GM12801 (cell line): ENCODE measurements around the gene FYB1.

ENCODE experiments used
- TF ChIP-seq, protein P1 (sequence below): IDR thresholded peaks from one replicate; pipeline ENCODE4 v1.5.1; 2011; ENCODE audit warnings: control low read depth; ENCODE audit not compliant: insufficient read length; ENCODE audit errors: extremely low read depth

The FYB1 gene

DNA sequence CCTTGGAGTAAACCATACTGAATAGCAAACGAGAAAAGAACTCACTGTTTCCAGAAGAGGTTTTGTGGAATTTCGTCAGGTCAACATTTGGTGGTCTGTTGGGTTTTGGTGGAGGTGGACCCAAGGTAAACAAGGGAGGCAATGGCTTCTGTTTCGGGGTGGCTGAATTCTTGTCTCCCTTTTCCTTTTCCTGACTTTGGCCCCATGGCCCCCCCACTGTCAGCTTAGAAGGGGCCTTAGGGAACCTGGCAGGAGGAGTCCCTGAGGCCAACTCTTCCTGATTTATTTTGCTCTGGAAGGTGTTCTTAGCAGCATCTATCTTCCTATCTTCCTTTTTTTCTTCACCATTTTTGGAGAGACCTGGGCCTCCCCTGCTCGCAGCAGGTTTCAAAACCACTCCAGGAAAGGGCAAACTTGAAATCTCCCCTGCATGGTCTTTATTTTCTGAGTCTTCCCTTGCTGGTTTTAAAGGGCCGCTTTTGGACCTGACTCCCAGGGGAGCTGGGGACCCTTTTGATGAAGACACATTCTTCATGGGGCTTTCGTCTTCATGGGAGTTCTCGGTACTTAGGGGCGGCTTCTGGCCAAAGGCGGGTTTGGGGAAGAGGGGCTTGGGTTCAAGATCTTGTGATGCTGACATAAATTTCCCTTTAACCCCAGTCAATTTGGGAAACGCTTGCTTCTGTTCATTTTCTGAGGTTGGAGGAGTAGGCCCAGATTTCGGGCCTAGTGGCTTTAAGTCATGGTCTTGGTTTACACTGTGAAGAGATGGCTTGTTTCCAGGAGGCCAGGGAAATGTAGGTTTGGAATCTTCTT lies 17.4 kb downstream of the FYB1 start:
- TF ChIP-seq, protein P1, sequence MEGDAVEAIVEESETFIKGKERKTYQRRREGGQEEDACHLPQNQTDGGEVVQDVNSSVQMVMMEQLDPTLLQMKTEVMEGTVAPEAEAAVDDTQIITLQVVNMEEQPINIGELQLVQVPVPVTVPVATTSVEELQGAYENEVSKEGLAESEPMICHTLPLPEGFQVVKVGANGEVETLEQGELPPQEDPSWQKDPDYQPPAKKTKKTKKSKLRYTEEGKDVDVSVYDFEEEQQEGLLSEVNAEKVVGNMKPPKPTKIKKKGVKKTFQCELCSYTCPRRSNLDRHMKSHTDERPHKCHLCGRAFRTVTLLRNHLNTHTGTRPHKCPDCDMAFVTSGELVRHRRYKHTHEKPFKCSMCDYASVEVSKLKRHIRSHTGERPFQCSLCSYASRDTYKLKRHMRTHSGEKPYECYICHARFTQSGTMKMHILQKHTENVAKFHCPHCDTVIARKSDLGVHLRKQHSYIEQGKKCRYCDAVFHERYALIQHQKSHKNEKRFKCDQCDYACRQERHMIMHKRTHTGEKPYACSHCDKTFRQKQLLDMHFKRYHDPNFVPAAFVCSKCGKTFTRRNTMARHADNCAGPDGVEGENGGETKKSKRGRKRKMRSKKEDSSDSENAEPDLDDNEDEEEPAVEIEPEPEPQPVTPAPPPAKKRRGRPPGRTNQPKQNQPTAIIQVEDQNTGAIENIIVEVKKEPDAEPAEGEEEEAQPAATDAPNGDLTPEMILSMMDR = no peak

DNA sequence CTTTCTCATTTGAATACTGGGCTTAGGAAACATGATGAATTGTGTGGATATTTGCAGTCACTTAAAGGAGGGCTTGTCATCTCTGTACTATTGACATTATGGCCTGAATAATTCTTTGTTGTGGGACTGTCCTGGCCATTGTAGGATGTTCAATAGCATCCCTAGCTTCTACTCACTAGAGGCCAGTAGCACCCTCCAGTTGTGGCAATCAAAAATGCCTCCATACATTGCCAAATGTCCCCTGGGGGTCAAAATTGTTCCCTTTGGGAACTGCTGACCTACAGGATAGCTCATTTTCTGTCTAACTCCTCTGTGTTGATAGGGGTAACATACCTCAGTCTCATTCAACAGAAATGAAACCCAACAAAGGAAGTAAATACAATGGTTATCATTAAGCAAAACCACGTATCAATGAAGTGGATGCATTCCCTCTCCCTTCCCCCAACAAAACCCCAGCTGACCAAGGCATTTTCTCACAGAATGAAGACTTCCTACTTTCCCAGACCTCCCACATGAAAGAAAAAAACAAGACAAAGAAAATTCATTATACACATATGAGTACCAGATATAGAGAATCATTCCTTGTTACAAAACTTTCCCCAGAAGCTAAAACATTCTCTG lies 18.1 kb downstream of the FYB1 start:
- TF ChIP-seq, protein P1 = no peak

DNA sequence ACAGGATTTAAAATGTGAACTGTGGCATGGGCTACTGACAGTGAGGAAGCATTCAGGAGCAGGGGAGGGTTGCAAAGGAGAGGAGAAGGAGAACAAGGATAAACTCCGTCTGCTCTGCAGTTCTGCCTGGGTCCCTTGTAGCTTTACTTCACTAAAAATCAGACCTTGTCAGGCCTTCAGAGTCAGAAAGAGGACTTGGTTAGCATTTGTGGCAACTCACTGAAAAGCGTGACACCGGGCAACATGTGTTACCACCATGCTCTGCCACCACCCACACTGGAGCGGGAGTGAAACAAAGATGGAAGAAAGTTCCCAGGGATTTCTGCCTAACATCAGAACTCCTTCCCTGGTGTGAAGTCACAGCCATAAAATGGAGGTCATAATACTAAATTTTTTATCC lies 19.3 kb downstream of the FYB1 start:
- TF ChIP-seq, protein P1 = no peak

DNA sequence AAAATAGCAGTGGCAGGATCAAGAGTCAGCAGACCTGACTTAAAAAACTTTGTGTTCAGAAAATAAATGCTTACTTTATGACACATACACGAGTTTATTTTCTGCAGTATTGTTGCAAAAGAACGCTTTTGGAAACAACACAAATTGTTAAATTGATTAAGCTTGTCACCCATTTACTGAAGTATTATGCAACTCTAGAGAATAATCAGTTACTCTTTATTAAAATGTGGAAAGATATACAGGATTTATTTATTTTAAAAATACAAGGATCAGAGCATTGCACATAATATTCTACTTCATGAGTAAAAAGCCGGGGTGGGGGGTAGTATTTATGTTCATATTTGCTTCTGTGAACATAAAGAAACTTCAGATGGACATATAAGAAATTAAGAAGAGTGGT lies 20.0 kb downstream of the FYB1 start:
- TF ChIP-seq, protein P1 = no peak

DNA sequence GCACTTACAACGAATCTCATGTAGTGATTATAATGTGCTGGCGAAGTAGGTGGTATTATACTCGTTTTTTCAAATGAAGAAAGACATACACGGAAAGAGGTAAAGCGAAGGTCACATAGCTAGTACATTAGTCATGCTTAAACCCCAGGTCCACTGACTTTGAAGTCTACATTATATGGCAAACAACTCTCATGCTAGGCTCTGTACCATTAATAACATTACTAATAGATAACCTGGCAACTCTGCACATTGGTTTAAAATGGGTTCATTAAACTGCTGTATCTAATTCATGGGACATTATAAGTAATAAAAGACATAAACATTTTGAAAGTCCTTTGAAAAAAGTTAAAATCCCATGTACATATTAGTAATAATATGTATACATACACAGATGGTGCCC lies 21.2 kb downstream of the FYB1 start:
- TF ChIP-seq, protein P1 = no peak

DNA sequence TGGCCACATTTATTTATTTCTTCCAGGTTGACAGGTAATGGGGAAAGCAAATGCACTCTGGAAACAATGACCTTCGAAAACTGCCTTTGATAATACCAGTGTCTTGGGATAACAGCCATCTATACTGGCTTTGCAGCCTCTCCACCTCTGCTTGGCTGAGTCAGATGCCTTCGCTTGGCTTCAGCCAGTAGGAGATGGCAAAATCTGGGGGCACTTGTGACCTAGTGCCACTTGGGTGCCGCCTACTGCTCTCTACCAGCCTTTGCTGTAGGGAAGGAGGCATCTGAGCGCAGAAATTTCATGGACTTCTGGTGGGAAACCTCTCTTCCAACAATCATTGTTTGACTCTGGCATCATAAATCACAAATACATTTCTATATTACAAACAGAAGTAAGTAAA lies 21.8 kb downstream of the FYB1 start:
- TF ChIP-seq, protein P1 = no peak

DNA sequence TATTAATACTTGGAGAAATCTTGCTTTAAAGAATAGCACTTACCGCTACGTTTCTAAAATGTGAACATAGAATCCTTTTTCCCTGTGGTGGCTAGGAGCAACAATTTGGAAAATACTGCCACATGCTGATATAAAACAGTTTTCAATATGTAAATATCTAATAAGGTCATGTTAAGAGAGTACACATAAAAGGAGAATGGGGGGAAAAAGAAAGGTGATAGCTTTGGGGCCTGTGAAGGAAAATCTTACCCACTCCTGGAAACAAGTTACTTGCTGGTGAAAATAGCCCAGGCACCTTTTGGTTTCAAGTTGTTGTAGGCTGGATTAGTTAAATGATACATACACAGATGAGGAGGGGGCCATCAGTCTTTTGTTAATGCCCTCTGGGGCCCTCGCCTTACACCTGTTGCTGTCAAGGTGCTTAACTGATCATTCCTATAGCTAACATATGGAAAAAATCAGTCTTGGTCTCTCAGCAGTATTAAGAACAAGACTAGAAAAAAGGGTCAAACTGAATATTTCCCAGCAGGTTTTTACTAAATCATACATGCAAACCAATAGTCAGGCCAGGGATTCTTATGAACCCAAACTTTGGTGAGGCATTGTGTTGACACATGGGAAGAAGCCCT lies 24.1 kb downstream of the FYB1 start:
- TF ChIP-seq, protein P1 = no peak
